NCI-H345 treated with DMSO at 0.1 percent for 48 hours (cell line): ENCODE results near the gene RAPGEF1.

ENCODE experiments used
- DNase-seq: peaks from one replicate; lab custom pipeline; 2025; ENCODE audit not compliant: unreplicated experiment; lab: John Stamatoyannopoulos, UW

The RAPGEF1 gene

DNA sequence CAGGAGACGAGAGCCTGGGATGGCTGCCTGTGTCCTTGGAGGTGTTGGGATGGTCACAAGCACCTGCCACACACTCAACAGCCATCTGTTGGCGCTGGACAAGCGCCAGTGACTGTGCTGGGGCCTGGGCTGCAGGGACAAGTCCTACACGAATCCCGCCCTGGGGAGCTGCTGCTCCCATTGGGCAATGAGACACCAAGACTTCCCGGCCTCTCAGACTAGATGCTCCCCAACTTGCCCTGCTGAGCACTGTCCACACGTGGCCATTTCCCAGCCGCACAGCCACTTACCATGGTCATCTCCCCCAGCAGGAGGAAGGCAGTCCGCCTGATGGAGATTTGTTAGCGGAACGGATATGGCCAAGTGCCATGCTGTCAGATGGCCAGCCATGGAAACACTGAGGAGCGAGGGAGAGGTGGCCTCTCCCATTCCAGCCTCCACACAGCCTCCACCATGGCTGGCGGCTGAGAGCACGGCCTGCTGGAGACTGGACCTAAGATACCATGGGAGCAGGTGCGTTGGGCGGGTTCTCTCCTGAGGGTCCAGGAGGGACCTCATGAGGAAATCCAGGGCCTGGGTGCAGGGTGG, 150.7 kb downstream of the RAPGEF1 start:
- no peak for DNase-seq

DNA sequence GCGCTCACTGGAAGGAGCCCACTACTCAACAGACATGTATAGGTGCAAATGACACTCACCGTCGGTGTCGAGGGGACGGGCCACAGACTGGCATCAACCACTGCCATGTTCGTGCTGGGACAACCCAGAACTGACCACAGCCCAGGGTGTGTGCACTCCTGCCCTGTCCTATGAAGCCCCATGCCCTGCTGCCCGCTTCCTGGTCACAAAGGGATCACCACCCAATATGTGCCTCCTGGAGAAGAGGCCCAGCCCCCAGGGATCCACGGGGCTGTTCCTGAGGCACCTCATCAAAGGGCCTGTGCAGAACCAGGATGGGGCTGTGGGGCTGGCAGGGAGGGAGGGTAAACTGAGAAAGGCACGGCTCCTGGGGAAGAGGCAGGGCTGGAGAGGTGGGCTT, 151.5 kb downstream of the RAPGEF1 start:
- no peak for DNase-seq

DNA sequence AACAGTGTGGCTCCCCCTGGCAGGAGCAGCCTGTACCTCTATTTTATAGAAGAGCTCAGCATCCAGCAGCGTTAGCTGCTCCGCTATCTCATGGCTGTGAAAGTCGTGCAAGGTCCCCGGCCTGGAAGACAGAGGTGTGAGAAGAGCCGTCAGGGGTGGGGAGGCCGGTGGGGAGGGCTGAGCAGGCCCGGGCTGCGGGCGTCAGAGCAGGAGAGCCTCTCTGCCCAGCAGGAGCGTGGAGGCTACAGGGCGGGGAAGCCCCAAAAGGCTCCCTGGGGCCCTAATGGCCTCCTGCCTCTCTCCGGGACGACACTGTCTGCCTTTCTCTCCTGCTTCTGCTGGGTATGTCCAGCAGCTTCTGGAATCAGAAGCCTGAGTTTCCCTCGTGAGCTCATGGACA, 152.0 kb downstream of the RAPGEF1 start:
- no peak for DNase-seq

DNA sequence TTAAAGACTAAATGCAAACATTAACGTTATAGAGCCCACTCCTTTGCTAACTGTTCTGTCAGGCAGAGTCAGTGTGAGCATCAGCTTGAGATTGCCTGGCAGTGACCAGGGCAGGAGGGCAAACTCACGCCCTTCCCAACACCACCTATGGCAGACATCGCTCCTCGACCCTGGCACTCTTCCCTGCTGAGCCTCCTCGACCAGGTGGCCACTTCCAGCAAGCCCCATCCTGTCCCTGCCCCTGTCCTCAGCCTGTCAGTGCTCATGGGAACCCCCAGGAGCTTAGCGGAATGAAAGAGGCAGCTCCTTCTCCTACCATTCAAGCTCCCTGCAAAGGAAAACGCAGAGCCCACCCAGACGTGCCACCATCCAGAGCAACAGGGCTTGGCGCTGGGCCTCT, 152.5 kb downstream of the RAPGEF1 start:
- DNase-seq: no peak

DNA sequence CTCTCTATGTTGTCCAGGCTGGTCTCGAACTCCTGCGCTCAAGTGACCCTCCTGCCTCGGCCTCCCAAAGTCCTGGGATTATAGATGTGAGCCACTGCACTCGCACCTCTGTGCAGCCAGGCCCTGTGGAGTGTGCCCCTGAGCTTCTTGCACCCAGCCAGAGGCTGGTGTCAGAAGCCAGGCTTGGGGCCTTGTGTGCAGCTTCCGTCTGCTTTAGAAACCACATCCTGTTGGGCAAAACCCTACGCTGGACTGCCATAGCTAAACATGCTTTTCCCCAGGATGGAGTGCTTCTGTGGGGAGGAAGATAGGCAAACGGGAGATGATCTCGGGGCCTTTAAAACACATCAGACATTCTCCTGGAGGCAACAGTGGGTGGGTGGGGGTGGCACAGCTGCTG, 154.5 kb downstream of the RAPGEF1 start:
- DNase-seq: no peak

DNA sequence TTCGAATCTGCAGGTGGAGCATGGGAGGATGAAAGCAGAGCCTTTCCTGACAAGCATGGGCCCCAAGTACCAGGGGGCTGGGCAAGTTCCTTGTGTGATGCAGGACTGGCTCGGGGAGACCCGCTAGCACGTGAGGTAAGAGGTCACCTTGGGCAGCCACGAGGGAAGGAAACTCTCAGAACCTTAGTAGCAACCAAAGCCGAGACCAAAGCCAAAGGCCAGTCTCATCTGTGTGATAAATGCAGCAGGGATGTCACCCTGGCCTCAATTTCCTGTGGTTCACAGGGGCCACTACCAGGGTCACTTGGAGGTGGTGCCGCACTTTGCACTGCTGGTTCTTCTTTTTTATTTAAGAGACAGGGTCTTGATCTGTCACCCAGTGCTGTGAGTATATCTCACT, 155.0 kb downstream of the RAPGEF1 start:
- no peak for DNase-seq

DNA sequence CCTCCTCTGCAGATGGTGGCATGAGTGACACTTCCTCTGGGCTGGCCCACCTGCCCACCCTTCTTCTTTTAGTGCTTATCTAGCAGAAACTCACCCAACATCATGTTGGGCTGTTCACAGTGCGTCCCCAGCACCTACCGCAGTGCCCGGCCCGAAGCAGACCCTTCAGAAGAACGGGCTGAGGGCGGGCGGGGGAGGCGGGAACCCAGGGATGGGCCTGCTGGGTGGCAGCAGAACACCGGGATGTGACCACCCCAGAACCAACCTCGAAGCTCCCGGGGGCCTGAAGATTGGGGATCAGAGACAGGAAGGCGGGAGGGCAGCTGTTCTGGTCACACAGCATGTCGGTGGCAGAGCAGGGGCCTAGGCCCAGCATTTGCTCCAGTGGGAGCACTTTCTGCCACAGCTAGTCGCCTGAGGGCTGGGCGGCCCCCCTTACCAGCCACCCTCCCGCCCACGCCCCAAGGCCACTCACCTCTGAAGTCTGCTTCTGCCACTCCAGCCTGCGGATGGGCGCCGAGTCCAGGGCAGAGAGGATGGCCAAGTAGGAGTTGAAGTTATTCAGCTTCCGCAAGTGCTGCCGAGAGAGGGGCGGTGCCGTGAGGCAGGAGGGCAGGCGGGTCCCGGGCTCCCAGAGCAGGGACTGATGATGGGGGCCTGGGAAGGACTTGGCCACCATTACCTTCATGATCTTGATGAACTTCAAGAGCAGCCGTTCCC, 155.9 kb downstream of the RAPGEF1 start:
- no peak for DNase-seq

DNA sequence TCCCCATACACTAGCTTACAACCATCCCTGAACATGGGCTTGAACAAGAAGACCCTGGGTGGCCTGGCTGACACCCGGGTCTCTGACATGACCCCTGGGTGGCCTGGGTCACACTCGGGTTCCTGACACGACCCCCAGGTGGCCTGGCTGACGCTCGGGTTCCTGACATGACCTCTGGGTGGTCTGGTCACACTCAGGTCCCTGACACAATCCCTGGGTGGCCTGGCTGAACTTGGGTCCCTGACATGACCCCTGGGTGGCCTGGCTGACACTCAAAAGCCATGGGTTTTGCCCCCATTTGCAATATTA, 156.6 kb downstream of the RAPGEF1 start:
- DNase-seq: no peak

DNA sequence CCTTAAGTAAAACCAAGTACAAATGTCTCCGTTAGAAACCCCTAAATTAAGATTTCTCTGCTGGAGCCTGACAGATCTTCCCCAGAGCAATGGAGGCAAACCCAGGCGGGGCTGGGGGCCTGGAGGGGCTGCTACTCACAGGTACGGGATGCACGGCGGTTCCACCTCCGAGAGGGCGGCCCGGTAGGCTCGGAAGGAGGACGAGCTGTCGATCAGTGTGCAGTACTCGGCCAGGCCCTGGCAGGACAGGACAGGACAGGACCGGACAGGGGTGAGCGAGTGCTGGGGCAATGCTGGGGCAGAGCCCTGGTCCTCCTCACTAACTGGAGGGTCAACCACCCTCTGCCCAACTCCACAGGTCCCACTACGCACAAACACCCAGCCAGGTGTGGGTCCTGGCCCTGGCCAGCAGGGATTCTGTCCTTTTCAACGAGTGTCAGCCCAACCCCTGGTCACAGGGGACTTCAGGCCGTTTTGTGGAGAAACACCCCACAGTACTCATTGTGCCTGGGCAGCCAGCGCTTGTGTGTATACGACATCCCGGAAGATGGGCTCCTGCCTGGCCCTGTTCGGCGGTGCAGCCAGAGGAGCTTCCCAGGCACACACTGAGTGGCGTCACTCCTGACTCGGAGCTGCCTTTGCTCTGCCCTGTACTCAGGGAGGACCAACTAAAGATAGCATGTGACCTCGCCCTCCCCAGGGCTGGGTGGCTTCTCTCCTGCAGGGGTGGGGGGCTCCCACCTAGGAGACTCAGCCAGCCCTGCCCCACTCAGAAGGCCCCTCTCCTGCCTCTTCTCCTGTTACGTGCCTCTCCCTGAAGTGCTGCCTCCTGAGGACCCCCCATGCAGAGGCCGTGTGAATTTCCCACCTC, 157.2 kb downstream of the RAPGEF1 start:
- DNase-seq: no peak

DNA sequence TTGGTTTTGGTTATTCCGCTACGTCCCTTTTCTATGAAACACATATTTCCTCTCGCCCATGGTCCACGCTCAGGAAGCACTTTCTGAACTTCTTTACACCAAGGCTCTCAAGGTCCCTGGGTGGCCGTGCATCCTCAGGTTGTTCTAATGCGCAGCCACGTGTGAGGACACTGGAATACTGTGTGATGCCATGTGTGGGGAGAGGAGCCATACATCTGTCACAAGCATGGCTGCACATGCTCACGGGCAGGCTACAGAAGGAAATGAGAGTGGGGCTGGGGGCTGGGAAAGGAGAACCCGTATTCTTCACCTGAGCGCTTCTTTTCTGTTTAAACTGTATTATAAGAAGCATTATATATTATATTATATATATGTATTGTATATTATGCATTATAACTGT, 157.8 kb downstream of the RAPGEF1 start:
- DNase-seq: no peak

DNA sequence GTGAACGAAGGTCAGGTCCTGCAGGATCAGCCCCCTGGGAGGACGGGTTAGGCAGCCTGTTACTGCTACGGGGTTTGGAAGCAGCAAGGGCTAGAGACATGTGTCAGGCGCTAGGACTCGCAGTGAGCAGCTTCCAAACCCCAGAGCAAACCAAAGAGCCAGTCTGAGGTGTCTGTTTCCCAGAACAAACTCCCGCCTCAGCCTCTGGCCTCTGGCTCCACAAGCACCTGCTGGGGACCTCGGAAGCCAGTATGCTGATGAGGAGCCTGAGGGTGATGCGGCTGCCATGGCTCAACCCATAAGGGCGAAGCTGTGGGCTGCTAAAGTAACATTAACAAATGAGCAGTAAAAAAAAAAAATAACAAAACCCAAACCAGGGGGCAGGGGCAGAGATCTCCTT, 159.5 kb downstream of the RAPGEF1 start:
- no peak for DNase-seq

DNA sequence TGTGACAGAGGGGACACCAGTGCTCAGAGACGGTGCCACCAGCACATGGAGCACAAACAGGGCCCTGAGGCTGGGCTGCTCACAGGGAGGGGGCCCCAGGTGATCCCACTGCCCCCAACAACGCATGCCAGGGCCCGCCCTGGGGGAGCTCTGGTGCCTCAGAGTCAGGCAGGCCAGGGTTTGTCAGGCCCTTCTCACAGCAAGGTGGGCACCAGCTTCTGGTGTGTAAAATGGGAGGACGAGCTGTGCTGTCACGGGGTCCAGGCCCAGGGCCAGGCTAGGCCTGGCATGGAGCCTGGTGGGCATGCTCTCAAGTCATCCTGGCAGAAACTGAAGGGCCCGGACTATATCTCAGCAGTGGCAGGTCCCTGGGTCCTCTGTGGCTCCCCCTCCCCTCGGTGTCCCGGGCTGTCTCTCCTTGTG, 160.1 kb downstream of the RAPGEF1 start:
- DNase-seq: no peak

DNA sequence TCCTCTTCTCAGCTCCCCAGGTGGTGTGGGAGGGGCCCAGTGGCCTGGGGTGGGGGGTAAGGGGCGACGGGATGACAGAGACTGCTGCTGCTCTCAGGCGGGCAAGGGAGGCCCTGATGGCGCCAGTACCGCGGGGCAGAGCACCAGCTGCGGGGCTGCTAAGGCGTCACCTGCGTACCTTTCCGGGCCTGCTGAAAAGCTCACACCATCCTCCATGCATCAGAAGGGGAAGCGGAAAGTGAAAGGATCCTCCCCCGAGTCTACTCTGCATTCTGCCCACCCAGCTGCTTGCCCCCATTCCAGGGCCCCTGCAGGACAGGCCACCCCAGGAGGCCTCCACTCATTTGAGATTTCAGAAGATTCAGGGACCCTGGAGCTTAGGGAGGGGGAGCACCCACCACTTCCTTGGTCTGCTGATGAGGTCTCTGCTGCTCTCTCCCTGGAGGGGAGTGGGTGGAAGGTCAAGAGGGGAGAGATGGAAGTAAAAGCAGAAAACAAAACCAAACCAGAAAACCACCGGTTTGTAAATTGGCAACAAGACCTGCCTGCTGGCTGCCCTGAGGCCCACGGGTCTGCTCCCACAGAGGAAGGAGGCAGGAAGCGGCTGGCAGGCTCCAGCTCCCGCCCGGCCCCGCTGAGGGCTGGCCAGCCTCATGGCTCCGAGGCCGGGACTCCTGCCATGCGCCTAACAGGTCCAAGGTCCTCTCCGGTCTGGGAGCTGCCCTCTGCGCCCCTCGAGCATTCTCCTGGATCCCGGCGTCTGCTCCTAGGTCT, 161.0 kb downstream of the RAPGEF1 start:
- DNase-seq: no peak

DNA sequence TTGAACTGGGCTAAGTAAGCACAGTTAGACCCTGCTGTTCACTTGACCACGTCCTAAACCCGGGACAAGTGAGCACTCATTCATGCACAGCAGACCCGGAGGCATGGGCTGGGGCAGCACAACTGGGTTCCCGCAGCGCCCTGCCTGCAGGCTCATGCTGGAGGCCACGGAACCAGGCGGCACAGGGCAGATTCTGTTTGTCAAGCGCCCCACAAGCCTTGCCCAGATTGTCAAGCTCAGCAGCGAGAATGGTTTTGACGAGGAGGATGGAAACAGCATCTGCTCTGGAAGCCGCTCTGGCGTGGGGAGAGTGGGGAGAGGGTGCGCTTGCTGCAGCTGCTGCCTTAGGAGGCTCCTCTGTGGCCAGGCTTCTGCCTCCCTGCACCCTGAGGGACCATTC, 161.9 kb downstream of the RAPGEF1 start:
- DNase-seq: no peak

DNA sequence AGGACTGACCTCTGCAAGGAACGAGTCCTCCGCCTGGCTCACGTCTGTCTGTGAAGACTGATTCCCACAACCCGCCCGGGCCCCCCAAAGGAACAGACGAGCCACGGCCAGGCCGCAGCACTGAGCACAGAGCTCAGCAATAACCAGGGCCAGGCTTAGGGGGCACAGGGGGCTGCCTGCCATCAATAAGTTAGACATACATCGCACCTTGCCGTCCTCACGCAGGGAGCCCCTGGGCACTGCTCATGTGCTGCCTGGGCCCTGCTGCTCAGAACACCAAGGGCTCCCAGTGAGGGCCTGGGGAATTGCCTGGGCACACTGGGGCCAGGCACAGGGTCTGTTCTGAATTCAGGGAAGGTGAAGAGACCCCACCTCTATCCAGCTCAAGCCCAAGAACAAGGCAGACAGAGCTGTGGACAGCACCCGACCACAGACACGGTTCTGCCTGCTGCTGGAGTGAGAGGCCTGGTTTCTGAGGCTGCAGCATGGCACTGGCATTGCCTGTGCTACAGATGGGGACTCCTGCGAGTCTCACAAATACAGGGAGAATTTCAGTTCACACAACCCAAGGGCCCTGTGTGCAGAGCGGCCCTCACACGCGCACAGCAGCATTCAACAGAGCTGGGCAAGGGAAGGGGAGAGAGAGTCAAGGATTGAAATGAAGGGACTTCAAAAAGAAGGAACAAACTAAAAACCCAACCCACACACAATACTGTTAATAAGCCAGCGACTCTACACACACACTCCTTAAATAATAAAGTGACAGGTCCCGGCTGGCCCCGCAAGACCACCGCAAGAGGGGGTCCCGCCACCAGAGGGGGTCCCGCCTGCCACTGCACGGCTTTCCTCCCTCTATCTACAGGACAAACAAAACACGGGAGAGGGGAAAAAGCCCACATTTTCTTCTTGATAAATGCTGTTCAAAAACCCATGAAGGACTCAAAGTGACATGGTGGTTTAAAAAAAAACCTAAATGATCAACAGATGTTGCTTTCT, 162.6 kb downstream of the RAPGEF1 start:
- DNase-seq: no peak

DNA sequence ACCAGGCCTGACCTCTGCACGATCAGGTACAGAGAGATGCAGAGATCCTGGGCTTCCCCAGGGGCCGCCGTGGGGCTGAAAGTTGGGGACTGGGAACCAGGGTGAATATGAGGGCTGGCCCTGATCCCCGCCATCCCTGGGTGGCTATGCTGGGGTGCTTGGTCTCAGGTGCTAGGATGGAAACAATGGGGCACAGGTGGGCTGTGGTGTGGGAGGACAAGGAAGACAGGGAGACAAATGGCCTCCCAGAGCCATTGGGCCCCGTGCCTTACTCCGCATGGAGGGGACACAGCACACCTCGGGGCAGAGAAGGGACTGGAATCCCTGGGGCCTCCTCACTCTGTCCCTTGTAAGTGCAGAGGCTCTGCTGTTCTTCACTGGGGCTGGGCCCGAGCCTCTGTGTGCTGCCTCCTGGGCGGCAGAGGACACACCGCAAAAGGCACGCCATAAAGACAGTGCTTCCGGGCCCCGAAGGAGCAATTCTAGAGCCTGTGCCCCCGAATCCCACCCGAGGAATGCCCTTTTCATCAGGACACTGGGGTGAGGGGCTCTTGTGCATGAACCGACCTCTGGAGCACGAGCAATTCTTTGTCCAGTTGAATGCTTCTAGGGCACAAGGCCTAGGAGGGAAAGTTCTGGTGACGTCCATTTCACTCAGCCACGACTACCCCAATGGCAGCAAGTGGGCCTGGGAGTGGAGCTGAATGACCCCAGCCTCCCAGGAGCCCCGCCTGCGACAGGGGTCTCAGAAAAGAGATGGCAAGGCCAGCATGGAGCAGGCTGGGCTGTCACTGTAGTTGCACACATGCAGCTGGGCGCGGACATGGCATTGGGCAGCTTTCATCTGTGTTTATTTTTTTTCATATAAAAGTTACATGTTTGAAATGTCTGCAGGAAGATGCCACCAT, 163.7 kb downstream of the RAPGEF1 start:
- no peak for DNase-seq

DNA sequence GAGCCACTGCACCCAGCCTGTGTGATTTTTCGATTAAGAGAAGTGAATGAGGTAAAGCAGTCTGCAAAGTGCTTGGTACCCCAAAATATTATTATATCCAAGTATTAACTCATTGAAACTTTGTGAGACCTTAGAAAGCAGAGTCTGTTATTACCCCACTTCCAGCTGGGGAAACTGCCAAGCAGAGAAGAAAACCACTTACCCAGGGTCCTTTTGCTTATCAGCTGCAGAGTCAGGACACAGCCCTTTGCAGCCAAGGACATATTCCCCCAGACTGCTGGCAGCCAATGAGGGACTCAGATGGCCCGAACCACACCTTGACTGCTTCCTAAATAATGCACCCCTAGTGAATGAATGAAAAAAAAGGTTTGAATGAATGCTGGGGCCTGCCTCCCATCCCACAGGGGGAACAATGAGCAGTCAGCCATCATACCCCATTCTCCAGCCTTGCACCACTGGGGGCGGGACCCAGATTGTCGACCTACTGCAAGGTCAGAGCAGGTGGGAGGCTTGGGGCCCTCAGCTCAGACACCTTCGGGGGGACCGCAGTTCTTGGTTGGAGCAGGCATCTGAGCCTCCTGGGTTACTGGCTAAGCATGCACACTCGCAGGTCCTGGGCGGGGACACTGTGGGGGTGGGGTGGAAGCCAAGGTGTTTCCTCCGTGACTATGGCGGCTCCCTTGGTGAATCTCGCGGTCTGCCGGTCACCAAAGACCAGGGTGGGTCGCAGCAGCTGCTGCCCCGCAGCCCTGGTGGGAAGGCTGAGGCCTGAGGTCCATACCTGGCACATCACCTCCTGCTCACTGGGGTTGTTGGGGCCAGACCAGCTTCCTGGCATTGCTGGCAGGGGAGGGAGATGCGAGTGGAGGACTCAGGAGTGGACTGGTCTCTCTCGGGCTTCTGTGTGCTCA, 164.9 kb downstream of the RAPGEF1 start:
- DNase-seq: no peak

DNA sequence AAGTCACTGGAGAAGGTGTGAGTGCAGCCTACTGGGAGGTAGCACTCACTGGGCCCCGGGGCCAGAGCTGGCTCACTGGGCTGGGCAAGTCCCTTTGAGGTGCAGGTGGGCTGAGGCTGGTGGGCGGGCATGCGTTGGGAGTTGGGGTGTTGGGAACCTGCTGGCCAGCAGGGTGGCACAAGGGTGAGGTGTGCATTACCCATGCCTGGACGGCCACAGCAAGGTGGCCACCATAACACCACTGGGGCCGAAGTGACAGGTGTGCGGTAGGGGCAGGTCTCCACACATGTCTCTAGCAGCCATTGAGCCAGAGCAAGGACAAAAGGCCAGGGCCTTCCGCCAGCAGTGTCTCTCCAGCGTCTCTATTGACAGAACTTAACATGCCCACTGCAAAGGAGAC, 172.0 kb downstream of the RAPGEF1 start:
- no peak for DNase-seq
